H9 (cell line): ENCODE measurements around the gene C6orf47. TPM values are rescaled to one million over a fixed set of nuclear protein-coding genes. Genes with fewer than 3 reads are reported as not detected.

Experiments used
- DNase-seq: peaks from one replicate; pipeline ENCODE4 v3.0.0-alpha.2; 2017
- H2AFZ ChIP-seq: one replicate; pipeline ENCODE4 v1.6.1; 2013; ENCODE audit warnings: mild to moderate bottlenecking, low read length, control low read depth, moderate library complexity
- H2AK5ac ChIP-seq: 2 replicates; pipeline ENCODE4 v1.6.1; 2013; ENCODE audit warnings: low read length, control low read depth, mixed read lengths; ENCODE audit not compliant: insufficient read length
- H2BK120ac ChIP-seq: one replicate; pipeline ENCODE4 v1.6.1; 2013; ENCODE audit warnings: low read depth, mild to moderate bottlenecking, low read length, control low read depth, inconsistent platforms; ENCODE audit not compliant: poor library complexity, severe bottlenecking
- H2BK12ac ChIP-seq: 2 replicates; pipeline ENCODE4 v1.6.1; 2013; ENCODE audit warnings: low read length, control low read depth, mixed read lengths, low read depth; ENCODE audit not compliant: insufficient read length
- H2BK15ac ChIP-seq: 2 replicates; pipeline ENCODE4 v1.6.1; 2013; ENCODE audit warnings: low read depth, low read length, control low read depth
- H2BK20ac ChIP-seq: one replicate; pipeline ENCODE4 v1.6.1; 2013; ENCODE audit warnings: low read depth, mild to moderate bottlenecking, low read length, control low read depth, inconsistent platforms; ENCODE audit not compliant: poor library complexity, severe bottlenecking
- H2BK5ac ChIP-seq: 2 replicates; pipeline ENCODE4 v1.6.1; 2013; ENCODE audit warnings: low read length, control low read depth, mixed read lengths; ENCODE audit not compliant: insufficient read length
- H3K14ac ChIP-seq: 2 replicates; pipeline ENCODE4 v1.6.1; 2013; ENCODE audit warnings: low read length, control low read depth; ENCODE audit not compliant: insufficient read depth
- H3K18ac ChIP-seq: 2 replicates; pipeline ENCODE4 v1.6.1; 2013; ENCODE audit warnings: low read depth, mild to moderate bottlenecking, mixed read lengths, low read length, control low read depth; ENCODE audit not compliant: insufficient read length
- H3K23ac ChIP-seq: 2 replicates; pipeline ENCODE4 v1.6.1; 2013; ENCODE audit warnings: low read length, control low read depth, mixed read lengths, low read depth; ENCODE audit not compliant: insufficient read length
- H3K23me2 ChIP-seq: 2 replicates; pipeline ENCODE4 v1.6.1; 2013; ENCODE audit warnings: low read depth, mild to moderate bottlenecking, mixed read lengths, low read length, control low read depth; ENCODE audit not compliant: insufficient read length, poor library complexity, severe bottlenecking
- H3K27ac ChIP-seq: 2 replicates; pipeline ENCODE4 v1.5.1; 2013; ENCODE audit warnings: low read length, control low read depth, mixed read lengths, low read depth; ENCODE audit not compliant: insufficient read length
- H3K27me3 ChIP-seq: 2 replicates; pipeline ENCODE4 v1.6.1; 2013; ENCODE audit warnings: low read length, control low read depth, inconsistent platforms; ENCODE audit not compliant: insufficient read depth
- H3K4ac ChIP-seq: 2 replicates; pipeline ENCODE4 v1.6.1; 2013; ENCODE audit warnings: low read depth, mild to moderate bottlenecking, control low read depth, inconsistent platforms, low read length, moderate library complexity
- H3K4me1 ChIP-seq: 2 replicates; pipeline ENCODE4 v1.6.1; 2013; ENCODE audit warnings: low read length, control low read depth, inconsistent platforms; ENCODE audit not compliant: insufficient read depth
- H3K4me2 ChIP-seq: 2 replicates; pipeline ENCODE4 v1.6.1; 2013; ENCODE audit warnings: low read length, control low read depth, mixed read lengths; ENCODE audit not compliant: insufficient read length, insufficient read depth
- H3K56ac ChIP-seq: 2 replicates; pipeline ENCODE4 v1.6.1; 2013; ENCODE audit warnings: low read depth, mild to moderate bottlenecking, mixed read lengths, low read length, control low read depth; ENCODE audit not compliant: insufficient read length
- H3K79me1 ChIP-seq: 2 replicates; pipeline ENCODE4 v1.6.1; 2013; ENCODE audit warnings: low read depth, mild to moderate bottlenecking, moderate library complexity, low read length, control low read depth, inconsistent platforms; ENCODE audit not compliant: insufficient read depth, poor library complexity, severe bottlenecking
- H3K79me2 ChIP-seq: 2 replicates; pipeline ENCODE4 v1.6.1; 2013; ENCODE audit warnings: low read length, control low read depth, inconsistent platforms; ENCODE audit not compliant: insufficient read depth
- H3K9ac ChIP-seq: 2 replicates; pipeline ENCODE4 v1.6.1; 2013; ENCODE audit warnings: low read length, control low read depth, mixed read lengths; ENCODE audit not compliant: insufficient read length; ENCODE audit errors: extremely low read depth
- H3K9me3 ChIP-seq: one replicate; pipeline ENCODE4 v1.6.1; 2013; ENCODE audit warnings: low read depth, low read length, inconsistent platforms; ENCODE audit not compliant: control insufficient read depth
- H3T11ph ChIP-seq: one replicate; pipeline ENCODE4 v1.6.1; 2013; ENCODE audit warnings: mild to moderate bottlenecking, low read length, control low read depth, inconsistent platforms
- H4K20me1 ChIP-seq: one replicate; pipeline ENCODE4 v1.6.1; 2013; ENCODE audit not compliant: control insufficient read depth, insufficient read length, insufficient read depth
- H4K5ac ChIP-seq: 2 replicates; pipeline ENCODE4 v1.6.1; 2013; ENCODE audit warnings: low read depth, mild to moderate bottlenecking, mixed read lengths, low read length, control low read depth; ENCODE audit not compliant: insufficient read length
- H4K8ac ChIP-seq: replicated peaks from 2 replicates; pipeline ENCODE4 v1.6.1; 2013; ENCODE audit warnings: low read length, control low read depth, mixed read lengths, low read depth; ENCODE audit not compliant: insufficient read length
- H4K91ac ChIP-seq: 2 replicates; pipeline ENCODE4 v1.6.1; 2013; ENCODE audit warnings: low read depth, mild to moderate bottlenecking, moderate library complexity, mixed read lengths, low read length, control low read depth; ENCODE audit not compliant: insufficient read length
- H3K27ac Mint-ChIP-seq, 3 experiments: 2 replicates in 2 of 3; 3 replicates in 1 of 3; pipeline ENCODE4 v1.8.0; 2020 to 2021; ENCODE audit warnings: mixed read lengths in 3 of 3, mild to moderate bottlenecking in 1 of 3, moderate library complexity in 1 of 3
- H3K27me3 Mint-ChIP-seq: 2 replicates; pipeline ENCODE4 v1.8.0; 2021; ENCODE audit warnings: low read depth, mild to moderate bottlenecking, moderate library complexity, mixed read lengths
- H3K36me3 Mint-ChIP-seq, 3 experiments: 2 replicates in 2 of 3; 3 replicates in 1 of 3; pipeline ENCODE4 v1.8.0; 2020 to 2021; ENCODE audit warnings: low read depth in 3 of 3, mixed read lengths in 3 of 3; ENCODE audit not compliant: insufficient read depth in 1 of 3
- H3K4me1 Mint-ChIP-seq, 2 experiments: 2 replicates each; pipeline ENCODE4 v1.8.0; 2020; ENCODE audit warnings: mixed read lengths in 2 of 2
- H3K4me3 Mint-ChIP-seq, 2 experiments: 2 replicates in 1 of 2; 3 replicates in 1 of 2; pipeline ENCODE4 v1.8.0; 2020 to 2021; ENCODE audit warnings: mild to moderate bottlenecking in 2 of 2, mixed read lengths in 2 of 2, moderate library complexity in 1 of 2
- H3K9me3 Mint-ChIP-seq, 2 experiments: 2 replicates in 1 of 2; 3 replicates in 1 of 2; pipeline ENCODE4 v1.8.0; 2020; ENCODE audit warnings: mild to moderate bottlenecking in 2 of 2, mixed read lengths in 2 of 2, moderate library complexity in 1 of 2
- CTCF ChIP-seq: fragments of 200-600 bp; sonication (generic); conservative IDR thresholded peaks from 3 replicates; pipeline ENCODE4 v1.8.0; 2021; ENCODE audit warnings: antibody characterized with exemption, mild to moderate bottlenecking
- WGBS: extraction: QIAGEN DNeasy Blood & Tissue Kit; methylation state at CpG from one replicate; pipeline ENCODE4 v1.1.7; 2013; ENCODE audit warnings: missing lambda C conversion rate, low lambda C conversion rate, mixed read lengths; ENCODE audit not compliant: insufficient read length; ENCODE audit errors: extremely low coverage; 5-methylcytosine and 5-hydroxymethylcytosine counted together
- total RNA-seq: library from RNA; stranded (reverse); gene quantifications from 2 replicates; pipeline ENCODE4 v1.2.1, GENCODE V29; 2021

The C6orf47 gene
- total RNA-seq, 1 experiment from 2014 or later = 19.0 TPM

- Histone ChIP-seq H4K91ac (no peak within 1 kb of the TSS), H2BK15ac (no peak within 1 kb of the TSS), H2AK5ac (no peak within 1 kb of the TSS), H3K79me2 (peaks cover 2% of the 10 kb centered on the region; the same call in 1 of the 2 replicates), H4K5ac (no peak within 1 kb of the TSS), H3K27me3 (no peaks in the 10 kb centered on the region), H3K23me2 (peaks cover 6% of the 10 kb centered on the region), H3K4ac (no peak within 1 kb of the TSS; the same call in 1 of the 2 replicates), H3K23ac (no peak within 1 kb of the TSS), H3K79me1 (peaks cover 6% of the 10 kb centered on the region), H3K56ac (no peak within 1 kb of the TSS), H2BK5ac (no peak within 1 kb of the TSS), H2BK120ac (no peak within 1 kb of the TSS), H2AFZ (peak within 1 kb of the TSS; percentile 43), H4K8ac (no peak within 1 kb of the TSS), H3T11ph (no peak within 1 kb of the TSS), H3K9me3 (no peaks in the 10 kb centered on the region), H2BK12ac (no peak within 1 kb of the TSS), H2BK20ac (no peak within 1 kb of the TSS), H3K18ac (peak within 1 kb of the TSS; percentile 94), H3K9ac (peak within 1 kb of the TSS; percentile 79), H3K14ac (peak within 1 kb of the TSS; percentile 81), H4K20me1 (no peaks in the 10 kb centered on the region), H3K4me1 (peaks cover 4% of the 10 kb centered on the region; the same call in 1 of the 2 replicates), H3K4me2 (peak within 1 kb of the TSS; percentile 91), H3K27ac (no peak within 1 kb of the TSS)
- H3K4me1 Mint-ChIP-seq = peaks cover 11% of the 10 kb centered on the region in 2 experiments
- peak within 1 kb of the TSS; percentile 96 to 98 for H3K4me3 Mint-ChIP-seq
- H3K9me3 Mint-ChIP-seq = no peaks in the 10 kb centered on the region; a peak in 1 of 5 replicates
- DNase-seq = peak; percentile 99
- no peak for TF ChIP-seq CTCF
- peaks cover 1% of the 10 kb centered on the region; the same call in 1 of the 2 replicates for H3K27me3 Mint-ChIP-seq
- no CpG with 5 or more reads among the region's 54 CpGs for WGBS
- H3K27ac Mint-ChIP-seq = peak within 1 kb of the TSS; percentile 91 to 96 (median 96)
- H3K36me3 Mint-ChIP-seq = peaks cover 0 to 18% (median 4%) of the 10 kb centered on the region in 3 experiments; a peak in 4 of 7 replicates
Measured at GRCh38 chr6:31702819-31703716, 42.5 kb upstream of the C6orf47 start, which contains the start of gene ABHD16A. Gene ABHD16A, minus strand, starts transcription at chr6:31703324. Its CDS starts 43 bp downstream, at chr6:31703281.
